Ramos (cell line): ENCODE measurements around the gene ZNF263.

Experiments
- in situ Hi-C: fragments of 300-500 bp; cut with MboI; formaldehyde crosslinking; loops from one replicate; pipeline ENCODE4 v1.14.3; 2022; ENCODE audit warnings: low sequenced_read_pairs; ENCODE audit not compliant: unreplicated experiment

The ZNF263 gene

GRCh38 chr16:3317315-3317999 is 34.2 kb downstream of the ZNF263 start:
- in situ Hi-C loops: no loop called here

GRCh38 chr16:3321816-3322215 is 38.5 kb downstream of the ZNF263 start:
- in situ Hi-C loops: no loop called here

- in situ Hi-C loops: no loop called here
Measured at GRCh38 chr16:3327514-3327913, 44.2 kb downstream of the ZNF263 start.

- in situ Hi-C loops: no loop called here
Measured at GRCh38 chr16:3328104-3328503, 44.8 kb downstream of the ZNF263 start.

GRCh38 chr16:3328643-3329042 is 45.4 kb downstream of the ZNF263 start:
- in situ Hi-C loops: no loop called here
